HG03571 (cell line): ENCODE results near the gene TBC1D22A.
"Not testable (repeated sequence)": the region's sequence is repeated elsewhere in the genome, so short reads cannot be mapped to it uniquely, and the experiment has no call there.

ENCODE experiments used
- ATAC-seq: cut with Tn5 transposase; IDR thresholded peaks from one replicate; pipeline ENCODE4 v1.9.1; 2021; ENCODE audit not compliant: unreplicated experiment

The TBC1D22A gene

GRCh38 chr22:47039356-47039755, 276.9 kb downstream of the TBC1D22A start:
- ATAC-seq, result no peak

DNA sequence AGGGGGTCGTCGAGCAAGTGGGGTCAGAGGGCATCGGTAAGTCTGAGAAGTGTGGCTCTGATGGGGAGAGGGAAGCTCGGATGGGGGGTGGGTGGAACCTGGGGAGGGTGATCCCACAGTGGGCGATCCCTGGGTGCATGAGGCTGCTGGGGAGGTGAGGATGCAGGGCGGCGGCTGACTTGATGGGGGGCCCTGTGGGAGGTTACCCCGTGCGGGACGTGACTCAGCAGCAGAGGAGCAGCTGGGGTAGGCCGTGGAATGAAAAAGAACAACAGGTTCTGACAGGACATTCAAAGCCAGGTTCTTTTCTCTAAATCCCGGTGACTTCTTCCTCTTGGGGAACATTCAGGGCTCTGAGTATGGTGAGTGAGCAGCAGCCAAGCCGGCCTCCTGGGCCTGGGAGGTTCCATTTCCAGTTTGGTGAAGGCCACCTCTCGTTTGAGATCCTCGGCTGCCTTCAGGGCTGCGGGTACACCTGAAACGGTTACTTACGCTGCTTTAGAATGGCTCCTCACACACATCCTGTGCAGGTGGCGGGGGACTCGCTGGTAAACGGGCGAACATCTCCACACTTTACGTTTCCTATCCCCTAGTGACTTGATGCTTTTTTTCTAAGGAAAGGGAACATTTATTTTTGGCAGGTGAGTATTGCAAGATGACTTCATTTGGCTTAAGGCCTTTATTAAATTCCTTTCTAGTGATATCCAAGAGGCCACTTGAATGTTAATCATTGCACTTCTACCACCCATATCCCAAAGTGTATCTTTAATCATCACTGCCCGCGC, 278.2 kb downstream of the TBC1D22A start:
- no peak for ATAC-seq

- no peak for ATAC-seq
Measured at GRCh38 chr22:47041271-47042115, 279.0 kb downstream of the TBC1D22A start.

GRCh38 chr22:47042116-47042825, 279.8 kb downstream of the TBC1D22A start:
- ATAC-seq, result no peak

DNA sequence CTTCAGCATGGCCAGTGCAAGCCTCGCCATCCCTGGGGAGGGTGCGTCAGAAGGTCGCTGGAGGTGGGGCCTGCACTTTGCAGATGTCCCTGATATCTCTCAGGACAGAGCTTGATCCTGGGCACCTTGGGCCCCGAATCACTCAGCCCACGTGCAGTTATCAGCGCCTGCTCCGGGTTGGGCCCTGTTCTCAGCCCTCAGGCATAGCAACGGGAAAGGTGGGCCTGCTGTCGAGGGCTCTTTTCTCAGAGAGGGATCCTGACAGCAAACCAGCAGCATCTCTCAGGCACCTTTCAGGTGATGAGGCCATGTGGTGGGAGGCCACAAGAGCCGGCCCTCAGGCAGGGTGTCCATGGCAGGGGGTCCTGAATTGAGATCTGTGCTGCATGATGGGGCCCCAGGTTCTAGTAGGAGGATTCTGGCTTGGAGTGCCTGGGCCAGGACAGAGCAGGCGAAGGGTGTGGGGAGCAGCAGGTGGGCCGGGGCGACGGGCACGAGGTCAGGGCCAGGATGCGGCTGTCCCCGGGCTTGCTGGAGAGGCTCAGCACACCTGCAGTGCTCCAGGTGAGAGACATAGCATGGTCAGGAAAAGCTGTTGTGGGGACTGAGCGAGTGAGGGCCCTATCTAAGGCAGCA, 280.5 kb downstream of the TBC1D22A start:
- no peak for ATAC-seq

- ATAC-seq, result no peak
Measured at GRCh38 chr22:47043835-47044721, 281.6 kb downstream of the TBC1D22A start.

GRCh38 chr22:47044722-47045535, 282.5 kb downstream of the TBC1D22A start:
- no peak for ATAC-seq

DNA sequence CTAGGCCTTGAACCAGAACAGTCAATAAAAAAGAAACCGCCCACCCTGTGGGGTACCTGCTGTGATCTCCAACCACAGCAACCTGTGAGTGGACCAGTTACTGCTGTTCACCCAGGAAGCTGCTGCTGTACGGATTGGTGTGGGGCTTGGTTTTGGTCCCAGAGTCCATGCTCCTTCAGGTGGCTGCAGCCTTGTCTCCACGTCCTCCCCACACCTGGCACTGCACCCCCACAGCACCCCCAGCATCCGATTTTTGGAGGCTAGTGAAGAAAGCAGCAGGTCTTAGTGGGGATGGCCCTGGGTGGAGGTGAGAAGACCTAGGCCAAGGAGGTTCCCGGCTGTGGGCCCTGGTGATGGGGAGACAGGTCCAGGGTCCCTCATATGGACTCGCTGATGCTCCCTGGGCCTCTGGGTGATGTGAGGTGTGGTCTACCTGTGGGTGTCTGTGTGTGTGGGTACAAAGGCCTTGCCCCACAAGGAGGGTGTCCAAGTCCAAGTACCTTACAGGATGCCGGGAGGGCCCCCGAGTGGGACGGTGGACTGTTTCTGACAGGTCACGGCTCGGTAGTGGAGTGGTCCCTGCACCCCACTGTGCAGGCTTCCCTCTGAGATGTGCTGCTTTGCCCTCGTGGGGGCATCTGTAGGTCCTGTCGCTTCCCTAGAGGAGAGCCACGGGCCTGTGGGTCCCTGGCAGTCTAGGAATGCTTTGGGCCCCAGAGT, 283.4 kb downstream of the TBC1D22A start:
- ATAC-seq, result no peak

DNA sequence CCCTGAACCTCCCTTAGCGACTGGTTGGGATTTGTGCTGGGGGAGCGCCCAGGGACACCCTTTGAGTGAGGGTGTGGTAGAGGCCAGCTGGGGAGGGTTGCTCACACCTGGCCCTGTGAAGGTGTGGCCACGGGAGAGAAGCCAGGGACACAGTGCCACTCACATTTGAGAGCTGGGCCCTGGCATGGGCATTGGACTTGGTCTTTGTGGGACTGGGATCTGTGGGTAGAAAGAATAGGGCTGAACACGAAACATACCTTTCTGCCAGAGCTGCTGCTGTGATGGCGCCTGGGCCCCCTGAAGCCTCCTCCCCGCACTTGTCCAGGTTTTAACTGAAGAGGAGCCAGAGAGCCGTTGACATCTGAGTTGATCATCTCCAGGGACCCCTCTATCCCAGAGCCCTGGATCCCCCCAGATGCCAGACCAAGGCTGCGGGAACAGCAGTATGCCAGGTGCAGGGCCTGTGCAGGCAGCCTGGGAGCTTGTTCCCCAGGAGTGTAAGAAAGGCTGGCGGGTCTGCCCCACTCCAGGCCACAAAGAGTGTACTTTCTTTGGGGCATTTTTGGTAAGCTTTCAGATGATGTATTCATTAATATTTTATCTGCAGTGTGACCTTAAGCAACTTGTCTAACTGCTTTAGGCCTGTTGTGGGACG, 284.1 kb downstream of the TBC1D22A start:
- ATAC-seq, result no peak

- no peak for ATAC-seq
Measured at GRCh38 chr22:47047321-47048122, 285.1 kb downstream of the TBC1D22A start.

DNA sequence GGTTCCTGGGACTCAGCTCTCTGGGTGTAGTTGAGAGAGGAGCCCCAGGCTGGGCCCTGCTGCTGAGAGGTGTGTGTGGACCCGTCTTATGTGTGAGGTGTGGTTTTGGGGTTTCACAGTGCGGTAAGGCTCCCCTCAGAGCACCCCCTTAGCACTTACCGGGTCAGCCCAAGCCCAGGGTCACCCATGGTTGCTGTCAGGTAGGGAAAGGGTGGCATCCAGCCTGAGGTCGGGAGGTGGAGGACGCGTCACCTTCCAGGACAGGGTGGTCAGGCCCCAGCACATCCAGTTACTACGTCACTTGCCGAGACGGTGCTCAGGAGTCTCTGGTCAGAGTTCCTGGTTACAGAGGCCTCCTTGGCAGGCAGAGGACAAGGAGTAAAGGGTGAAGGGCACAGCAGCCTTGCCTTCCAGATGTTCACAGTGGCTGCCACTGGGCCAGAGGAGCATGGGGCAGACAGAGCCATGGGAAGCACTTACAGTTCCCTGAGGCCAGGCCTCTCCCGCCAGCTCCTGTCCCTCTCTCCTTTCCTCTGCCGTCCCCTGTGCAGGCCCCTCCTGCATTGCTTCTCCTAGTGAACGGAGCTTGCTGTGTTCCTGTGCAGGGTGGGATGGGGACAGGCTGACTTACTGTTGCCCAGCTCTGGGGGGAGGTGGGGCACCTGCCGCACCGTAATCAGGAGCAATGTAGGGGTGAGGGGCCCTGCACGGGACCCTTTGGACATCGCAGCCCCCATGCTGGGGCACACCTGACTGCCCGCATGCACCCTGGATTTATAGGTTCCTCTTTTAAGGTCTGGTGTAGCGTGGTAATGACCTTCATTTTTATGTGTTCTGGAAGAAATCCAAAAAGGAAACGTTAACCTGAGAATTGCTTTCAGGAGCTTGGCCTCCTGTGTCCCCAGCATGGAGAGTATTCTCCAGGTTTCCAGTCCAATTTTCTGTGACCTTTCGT, 285.9 kb downstream of the TBC1D22A start:
- no peak for ATAC-seq

DNA sequence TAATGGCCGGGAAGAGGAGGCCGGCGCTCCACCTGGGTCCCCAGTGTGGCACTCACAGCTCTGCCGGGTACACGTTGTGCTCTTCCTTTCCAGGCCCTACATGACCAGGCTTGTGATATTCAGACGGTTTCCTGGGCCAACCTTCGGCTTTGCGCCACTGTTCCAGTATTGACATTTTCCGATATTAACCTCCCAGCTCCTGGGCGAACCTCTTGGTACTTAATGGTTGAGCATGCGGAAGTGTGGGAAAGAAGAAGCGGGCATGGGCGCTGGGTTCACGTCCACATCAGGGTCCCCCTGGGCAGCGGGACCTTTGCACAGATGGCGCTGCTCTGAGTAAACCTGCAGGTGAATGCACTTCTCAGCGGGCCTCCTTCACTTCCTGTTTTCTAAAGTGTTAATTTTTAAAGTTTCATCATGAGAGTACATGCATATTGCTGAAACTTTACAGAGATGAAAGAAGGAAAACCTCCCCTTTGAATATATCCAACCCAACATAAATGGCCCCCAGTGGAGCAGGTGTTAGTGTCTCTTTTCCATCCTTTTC, 286.7 kb downstream of the TBC1D22A start:
- no peak for ATAC-seq

DNA sequence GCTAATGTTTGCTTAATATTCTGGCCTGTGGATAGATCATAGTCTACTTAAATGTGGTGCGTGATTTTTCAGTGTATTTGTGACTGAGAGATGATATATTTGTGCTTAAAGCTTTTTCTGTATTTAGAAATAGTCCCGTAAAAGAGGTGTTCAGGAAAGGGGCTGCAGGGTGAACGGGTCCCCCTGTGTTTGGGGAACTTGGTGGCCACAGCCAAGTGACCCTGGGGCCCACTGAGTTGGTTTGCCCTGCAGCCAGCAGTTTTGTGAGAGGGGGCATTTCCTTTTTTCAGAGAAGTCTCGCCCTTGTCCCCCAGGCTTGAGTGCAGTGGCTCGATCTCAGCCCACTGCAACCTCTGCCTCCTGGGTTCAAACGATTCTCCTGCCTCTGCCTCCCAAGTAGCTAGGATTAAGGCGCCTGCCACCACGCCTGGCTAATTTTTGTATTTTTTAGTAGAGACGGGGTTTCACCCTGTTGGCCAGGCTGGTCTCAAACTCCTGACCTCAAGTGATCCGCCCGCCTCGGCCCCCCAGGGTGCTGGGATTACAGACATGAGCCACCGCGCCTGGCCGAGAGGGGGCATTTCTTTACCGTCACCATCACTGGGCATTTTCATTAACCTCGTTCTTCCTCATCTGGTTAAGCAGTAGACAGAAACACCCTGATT, 287.4 kb downstream of the TBC1D22A start:
- ATAC-seq, result not testable (repeated sequence)

GRCh38 chr22:47050401-47051051, 288.1 kb downstream of the TBC1D22A start:
- ATAC-seq, result no peak
